Right lobe of liver (tissue), 6 donors: ENCODE data around the gene C1orf105. TPM values are rescaled to one million over a fixed set of nuclear protein-coding genes. Genes with fewer than 3 reads are reported as not detected.

Experiments used
- ATAC-seq, 4 donors: fragments of 200-7000 bp; cut with Tn5 transposase; one replicate each; pipeline ENCODE4 v1.9.1; 2020; ENCODE audit warnings: mild to moderate bottlenecking in 4 of 4, moderate library complexity in 4 of 4
- DNase-seq, 3 donors: peaks; one replicate each; pipeline ENCODE4 v3.0.0-alpha.2; 2020
- H3K27ac ChIP-seq, 3 donors: fragments of 200-600 bp; one replicate each; pipeline ENCODE4 v1.8.0; 2022
- H3K27me3 ChIP-seq, 2 donors: fragments of 200-600 bp; one replicate each; pipeline ENCODE4 v1.8.0; 2022
- H3K36me3 ChIP-seq, 4 donors: fragments of 200-600 bp; sonication (generic) in 1 of 4; one replicate each; pipeline versions ENCODE4 v1.5.1 to v1.8.0; 2017 to 2022; ENCODE audit warnings: control low read depth in 1 of 4
- H3K4me1 ChIP-seq, 4 donors: fragments of 200-600 bp; sonication (generic) in 1 of 4; one replicate each; pipeline versions ENCODE4 v1.5.1 to v1.8.0; 2017 to 2022; ENCODE audit warnings: control low read depth in 1 of 4
- H3K4me3 ChIP-seq, 3 donors: fragments of 200-600 bp; one replicate each; pipeline ENCODE4 v1.8.0; 2022
- H3K9me3 ChIP-seq, 4 donors: fragments of 200-600 bp; sonication (generic) in 1 of 4; one replicate each; pipeline versions ENCODE4 v1.5.1 to v1.8.0; 2017 to 2022; ENCODE audit warnings: control low read depth in 1 of 4
- POLR2A ChIP-seq: fragments of 450-650 bp; IDR thresholded peaks from one replicate; pipeline ENCODE4 v1.6.1; 2017; ENCODE audit warnings: antibody characterized with exemption, mild to moderate bottlenecking
- WGBS: methylation state at CpG from one replicate; pipeline ENCODE4 v1.1.6; 2018; ENCODE audit warnings: low coverage, low lambda C conversion rate; ENCODE audit not compliant: insufficient coverage; ENCODE audit errors: missing lambda C conversion rate; 5-methylcytosine and 5-hydroxymethylcytosine counted together
- intact Hi-C, 2 donors: fragments of 100-400 bp; cut with DNase I; formaldehyde crosslinking; loops; one replicate each; pipeline versions ENCODE4 v1.11.2 to v1.14.1; 2022
- total RNA-seq, 6 experiments: library from RNA; depleted of rRNA in 2 of 6; stranded (reverse); fragments of >200 nt in 2 of 6; fragmentation: NEBNext Ultra II Directional in 3 of 6; extraction: Animal tissue kit (Norgen Biotek cat#: 25700) in 3 of 6; gene quantifications; one replicate each; pipeline versions ENCODE4 v1.1.0 to v1.2.4, GENCODE V29; 2016 to 2023
- TF ChIP-seq, protein P1 (sequence below), 4 donors: fragments of 200-600 bp in 3 of 4; fragments of 450-650 bp in 1 of 4; IDR thresholded peaks; one replicate each; pipeline versions ENCODE4 v1.5.1 to v1.8.0; 2016 to 2022; ENCODE audit warnings: antibody characterized with exemption in 4 of 4, mild to moderate bottlenecking in 2 of 4
- donor health status: DM: no; HTN: yes; CAD: no.
- donor health status: DM: no; HTN: no; CAD: no.
- donor health status: DM: no; HTN: no; CAD: no.
- donor health status: DM: no; HTN: yes; CAD: no.
- donor health status: DM: no; HTN: yes; CAD: no.

The C1orf105 gene
- total RNA-seq, 6 experiments from 2014 or later = 0.24 to 1.3 (median 0.46) TPM; not detected in 2

DNA sequence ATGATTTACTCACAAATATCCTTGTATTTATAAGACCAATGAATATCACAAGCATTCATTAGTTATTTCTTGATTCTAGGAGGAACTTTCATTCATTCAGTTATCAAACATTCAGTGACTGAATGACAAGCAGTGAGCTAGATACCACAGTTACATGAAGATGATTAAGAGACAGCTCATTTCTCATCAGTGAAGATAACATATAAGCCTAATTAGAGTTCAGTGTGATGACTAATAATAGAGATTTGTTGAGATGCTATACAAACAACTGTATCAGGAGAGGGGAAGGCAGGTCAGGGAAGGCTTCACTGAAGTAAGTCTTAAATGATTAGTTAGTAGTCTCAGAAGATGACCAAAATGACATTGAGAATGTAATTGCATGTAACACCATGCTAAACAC, 14.6 kb upstream of the C1orf105 start:
- DNase-seq = no peak
- no peaks in the 10 kb centered on the region for H3K36me3 ChIP-seq
- H3K27me3 ChIP-seq = no peaks in the 10 kb centered on the region
- no peak for ATAC-seq
- H3K4me1 ChIP-seq = no peaks in the 10 kb centered on the region
- TF ChIP-seq, protein P1, sequence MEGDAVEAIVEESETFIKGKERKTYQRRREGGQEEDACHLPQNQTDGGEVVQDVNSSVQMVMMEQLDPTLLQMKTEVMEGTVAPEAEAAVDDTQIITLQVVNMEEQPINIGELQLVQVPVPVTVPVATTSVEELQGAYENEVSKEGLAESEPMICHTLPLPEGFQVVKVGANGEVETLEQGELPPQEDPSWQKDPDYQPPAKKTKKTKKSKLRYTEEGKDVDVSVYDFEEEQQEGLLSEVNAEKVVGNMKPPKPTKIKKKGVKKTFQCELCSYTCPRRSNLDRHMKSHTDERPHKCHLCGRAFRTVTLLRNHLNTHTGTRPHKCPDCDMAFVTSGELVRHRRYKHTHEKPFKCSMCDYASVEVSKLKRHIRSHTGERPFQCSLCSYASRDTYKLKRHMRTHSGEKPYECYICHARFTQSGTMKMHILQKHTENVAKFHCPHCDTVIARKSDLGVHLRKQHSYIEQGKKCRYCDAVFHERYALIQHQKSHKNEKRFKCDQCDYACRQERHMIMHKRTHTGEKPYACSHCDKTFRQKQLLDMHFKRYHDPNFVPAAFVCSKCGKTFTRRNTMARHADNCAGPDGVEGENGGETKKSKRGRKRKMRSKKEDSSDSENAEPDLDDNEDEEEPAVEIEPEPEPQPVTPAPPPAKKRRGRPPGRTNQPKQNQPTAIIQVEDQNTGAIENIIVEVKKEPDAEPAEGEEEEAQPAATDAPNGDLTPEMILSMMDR (IDR thresholded peaks at IDR 0.05) = no peak
- H3K9me3 ChIP-seq = no peaks in the 10 kb centered on the region
- no peak overlapping the region for H3K27ac ChIP-seq
- no peak overlapping the region for H3K4me3 ChIP-seq
- intact Hi-C loops = no loop called here

DNA sequence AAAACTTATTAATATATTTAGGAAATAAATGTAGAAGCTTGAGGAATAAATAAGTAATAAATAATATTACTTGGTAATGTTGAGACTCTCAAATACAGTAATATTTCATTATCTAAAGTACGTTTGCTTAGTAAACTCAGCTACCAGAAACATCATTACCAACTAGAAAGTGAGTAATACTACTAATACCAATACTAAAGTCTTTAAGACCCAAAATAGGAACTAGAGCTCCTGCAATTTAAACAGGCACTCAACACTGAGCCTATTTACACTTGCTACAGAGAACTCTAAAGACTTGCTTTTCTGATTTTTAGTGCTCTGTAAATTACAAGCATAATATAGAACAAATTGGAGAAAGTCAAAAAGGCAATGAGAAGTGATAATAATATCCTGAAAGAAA, 13.5 kb upstream of the C1orf105 start:
- Histone ChIP-seq H3K4me3 (no peak overlapping the region), H3K4me1 (no peaks in the 10 kb centered on the region), H3K9me3 (no peaks in the 10 kb centered on the region), H3K36me3 (no peaks in the 10 kb centered on the region), H3K27ac (no peak overlapping the region), H3K27me3 (no peaks in the 10 kb centered on the region)
- intact Hi-C loops = no loop called here
- ATAC-seq (no peak), DNase-seq (no peak)
- WGBS = 88% methylated on average over 1 of the region's 1 CpG
- TF ChIP-seq, protein P1 (IDR thresholded peaks at IDR 0.05) = no peak
- no peak for TF ChIP-seq POLR2A

DNA sequence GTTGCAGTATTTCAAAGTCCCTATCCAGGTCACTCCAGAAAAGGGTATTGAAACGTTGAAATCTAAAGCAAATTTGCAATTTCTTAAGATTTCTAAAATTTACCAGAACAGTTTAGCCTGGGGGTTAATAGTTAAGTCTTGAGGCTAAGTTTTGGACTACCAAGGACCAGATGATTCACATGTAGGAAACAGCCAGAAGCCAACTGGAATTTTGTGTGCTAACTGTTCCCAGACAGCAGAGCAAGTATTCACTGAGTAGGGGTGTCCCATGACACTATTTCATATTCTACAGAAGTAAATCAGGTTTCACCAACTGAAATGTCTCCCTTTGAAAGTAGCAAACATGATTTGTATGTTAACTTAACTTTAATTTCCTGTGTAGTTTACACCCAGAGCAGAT, 11.5 kb upstream of the C1orf105 start:
- intact Hi-C loops = no loop called here
- no peaks in the 10 kb centered on the region for H3K4me1 ChIP-seq
- TF ChIP-seq, protein P1 (IDR thresholded peaks at IDR 0.05) = no peak
- TF ChIP-seq POLR2A = no peak
- no peak overlapping the region for H3K4me3 ChIP-seq
- H3K27me3 ChIP-seq = no peaks in the 10 kb centered on the region
- WGBS = 83% methylated on average over 1 of the region's 1 CpG
- H3K9me3 ChIP-seq = no peaks in the 10 kb centered on the region
- ATAC-seq (no peak), DNase-seq (no peak)
- no peaks in the 10 kb centered on the region for H3K36me3 ChIP-seq
- H3K27ac ChIP-seq = no peak overlapping the region

DNA sequence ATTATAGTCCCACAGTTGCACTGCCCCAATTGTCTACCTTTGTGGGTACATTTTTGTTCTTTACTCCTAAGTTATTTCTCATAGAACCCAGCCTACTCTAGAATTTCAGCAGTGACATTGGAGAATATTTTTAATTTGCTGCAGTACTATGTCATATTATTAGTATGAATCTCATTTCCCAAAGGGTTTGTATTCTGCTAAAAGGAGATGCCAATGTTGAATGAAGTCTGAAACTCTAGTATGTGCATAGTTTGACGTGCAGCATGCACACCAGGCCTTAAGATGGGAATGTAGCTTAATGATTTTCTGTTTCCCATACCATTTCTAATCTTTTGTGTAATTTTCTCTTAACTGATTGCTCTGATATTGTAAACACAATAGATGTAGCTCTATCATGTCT, 10.5 kb upstream of the C1orf105 start:
- Histone ChIP-seq H3K36me3 (no peaks in the 10 kb centered on the region), H3K4me3 (no peak overlapping the region), H3K27ac (no peak overlapping the region), H3K9me3 (no peaks in the 10 kb centered on the region), H3K27me3 (no peaks in the 10 kb centered on the region), H3K4me1 (no peaks in the 10 kb centered on the region)
- ATAC-seq = no peak
- intact Hi-C loops = no loop called here
- 92% methylated on average over 1 of the region's 1 CpG for WGBS
- no peak for DNase-seq
- TF ChIP-seq, protein P1 (IDR thresholded peaks at IDR 0.05) = no peak

DNA sequence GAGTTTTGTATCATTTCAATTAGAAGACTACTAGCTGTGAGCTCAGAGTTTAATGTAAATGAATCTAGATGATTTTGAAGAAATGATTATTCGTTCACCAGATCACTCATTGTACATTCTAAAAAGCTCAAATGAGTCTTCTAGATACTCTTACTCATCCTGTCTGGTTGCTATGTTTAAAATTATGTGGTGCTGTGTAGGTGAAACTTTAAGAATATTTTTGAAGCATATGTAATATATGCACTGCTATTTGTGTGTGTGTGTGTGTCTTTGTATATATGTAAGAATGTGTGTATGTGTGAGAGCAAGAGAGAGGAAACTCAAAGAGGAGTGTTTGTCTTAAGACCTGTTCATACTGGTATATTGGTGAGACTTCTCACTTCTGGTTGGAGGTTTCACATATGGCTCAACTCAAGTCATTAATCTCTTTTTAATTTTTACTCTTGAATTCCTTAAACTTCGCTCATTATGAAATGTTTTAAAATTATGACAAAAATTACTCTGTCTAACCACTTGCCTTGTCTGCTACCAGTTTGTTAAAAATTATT, 8.6 kb upstream of the C1orf105 start:
- H3K9me3 ChIP-seq = no peaks in the 10 kb centered on the region
- ATAC-seq (no peak), DNase-seq (no peak)
- H3K27ac ChIP-seq = no peak overlapping the region
- 85% methylated on average over 2 of the region's 2 CpGs for WGBS
- TF ChIP-seq, protein P1 (IDR thresholded peaks at IDR 0.05) = no peak
- no peak for TF ChIP-seq POLR2A
- H3K4me1 ChIP-seq = no peaks in the 10 kb centered on the region
- intact Hi-C loops = no loop called here
- H3K36me3 ChIP-seq = no peaks in the 10 kb centered on the region
- H3K4me3 ChIP-seq = no peak overlapping the region
- H3K27me3 ChIP-seq = no peaks in the 10 kb centered on the region
